Retinal pigment epithelial cell (primary cell): ENCODE measurements around the gene EGLN3.

ENCODE experiments used
- DNase-seq: peaks from one replicate; pipeline ENCODE4 v3.0.0-alpha.2; 2010; ENCODE audit warnings: low read depth
- H3K4me3 ChIP-seq: 2 replicates; pipeline ENCODE4 v1.5.1; 2011; ENCODE audit warnings: mild to moderate bottlenecking, low read length, control low read depth, moderate library complexity
- TF ChIP-seq, protein P1 (sequence below): conservative IDR thresholded peaks from 2 replicates; pipeline ENCODE4 v1.5.1; 2011; ENCODE audit warnings: low read depth, low read length, control low read depth, inconsistent platforms

EGLN3 gene

DNA sequence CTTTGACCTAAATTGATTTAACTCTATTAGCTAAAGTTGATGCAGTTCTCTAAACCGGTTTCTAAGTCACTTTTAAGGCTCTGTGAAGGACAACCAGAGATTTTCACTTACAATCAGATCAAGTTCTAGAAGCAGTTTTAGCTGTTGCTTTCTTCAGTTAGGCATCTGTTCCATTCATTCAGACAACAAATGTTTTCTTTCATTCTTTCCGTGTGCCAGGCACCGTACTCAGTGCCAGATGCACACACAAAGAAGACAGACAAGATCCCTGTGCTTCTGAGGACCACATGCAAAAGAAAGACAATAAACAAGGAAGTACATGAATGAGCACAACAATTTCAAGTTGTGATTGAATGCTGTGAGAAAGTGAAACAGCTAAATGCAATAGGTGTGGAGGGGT, 11.1 kb upstream of the EGLN3 start:
- DNase-seq, result no peak
- TF ChIP-seq, protein P1, sequence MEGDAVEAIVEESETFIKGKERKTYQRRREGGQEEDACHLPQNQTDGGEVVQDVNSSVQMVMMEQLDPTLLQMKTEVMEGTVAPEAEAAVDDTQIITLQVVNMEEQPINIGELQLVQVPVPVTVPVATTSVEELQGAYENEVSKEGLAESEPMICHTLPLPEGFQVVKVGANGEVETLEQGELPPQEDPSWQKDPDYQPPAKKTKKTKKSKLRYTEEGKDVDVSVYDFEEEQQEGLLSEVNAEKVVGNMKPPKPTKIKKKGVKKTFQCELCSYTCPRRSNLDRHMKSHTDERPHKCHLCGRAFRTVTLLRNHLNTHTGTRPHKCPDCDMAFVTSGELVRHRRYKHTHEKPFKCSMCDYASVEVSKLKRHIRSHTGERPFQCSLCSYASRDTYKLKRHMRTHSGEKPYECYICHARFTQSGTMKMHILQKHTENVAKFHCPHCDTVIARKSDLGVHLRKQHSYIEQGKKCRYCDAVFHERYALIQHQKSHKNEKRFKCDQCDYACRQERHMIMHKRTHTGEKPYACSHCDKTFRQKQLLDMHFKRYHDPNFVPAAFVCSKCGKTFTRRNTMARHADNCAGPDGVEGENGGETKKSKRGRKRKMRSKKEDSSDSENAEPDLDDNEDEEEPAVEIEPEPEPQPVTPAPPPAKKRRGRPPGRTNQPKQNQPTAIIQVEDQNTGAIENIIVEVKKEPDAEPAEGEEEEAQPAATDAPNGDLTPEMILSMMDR, result no peak
- no peak overlapping the region for H3K4me3 ChIP-seq

DNA sequence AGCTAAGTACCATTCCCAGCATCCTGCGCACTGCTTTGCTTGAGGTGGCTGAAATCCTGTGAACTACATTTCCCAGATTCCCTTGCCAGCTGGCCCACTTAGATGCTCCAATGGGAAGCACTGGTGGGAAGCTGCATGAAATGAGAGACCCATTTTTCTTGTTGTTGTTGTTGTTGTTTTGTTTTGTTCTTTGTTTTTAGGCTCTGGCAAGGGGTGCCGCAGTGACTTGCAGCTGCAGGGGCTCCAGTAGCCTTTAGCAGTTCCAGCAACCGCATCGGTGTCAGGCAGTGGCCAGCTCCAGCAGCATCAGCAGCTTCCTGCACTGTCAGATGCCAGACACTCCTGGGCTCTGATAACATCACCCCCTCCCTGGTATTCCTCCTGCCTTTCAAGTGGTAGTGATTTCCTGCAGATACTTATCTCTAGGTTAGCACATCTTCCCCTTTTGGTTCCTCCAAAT, 8.8 kb upstream of the EGLN3 start:
- TF ChIP-seq, protein P1, result no peak

DNA sequence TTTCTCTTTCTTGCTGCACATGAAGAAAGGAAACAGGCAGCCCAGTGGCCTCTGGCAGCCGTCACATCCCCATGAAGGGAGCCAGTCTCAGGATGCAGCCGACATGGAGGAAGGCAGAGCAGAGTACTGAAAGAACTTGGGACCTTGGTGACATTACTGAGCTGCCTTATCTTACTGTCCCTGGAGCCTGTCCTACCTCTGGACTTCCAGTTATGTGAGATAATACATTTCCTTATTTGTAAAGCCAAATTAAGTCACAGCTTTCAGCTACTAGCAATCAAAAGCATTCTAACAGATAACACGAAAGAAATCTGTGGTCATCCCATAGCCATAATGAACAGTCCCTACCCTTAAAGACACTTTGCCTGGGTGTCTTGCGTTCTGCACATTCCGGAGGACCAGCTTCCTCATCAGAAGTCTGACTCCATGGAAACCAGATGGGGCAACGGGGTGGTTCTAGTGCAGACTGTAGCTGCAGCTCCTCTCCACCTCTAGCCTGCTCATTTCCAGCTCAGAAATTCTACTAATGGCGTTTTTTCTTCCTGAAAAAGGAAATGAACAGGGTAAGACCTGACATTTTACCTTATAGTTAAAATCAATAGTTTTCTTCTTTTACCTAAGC, 7.8 kb upstream of the EGLN3 start:
- no peak overlapping the region for H3K4me3 ChIP-seq
- no peak for DNase-seq
- TF ChIP-seq, protein P1, result no peak

More for the DNA sequence above, 8.8 kb upstream of the EGLN3 start:
- H3K4me3 ChIP-seq, result no peak overlapping the region
- no peak for DNase-seq

DNA sequence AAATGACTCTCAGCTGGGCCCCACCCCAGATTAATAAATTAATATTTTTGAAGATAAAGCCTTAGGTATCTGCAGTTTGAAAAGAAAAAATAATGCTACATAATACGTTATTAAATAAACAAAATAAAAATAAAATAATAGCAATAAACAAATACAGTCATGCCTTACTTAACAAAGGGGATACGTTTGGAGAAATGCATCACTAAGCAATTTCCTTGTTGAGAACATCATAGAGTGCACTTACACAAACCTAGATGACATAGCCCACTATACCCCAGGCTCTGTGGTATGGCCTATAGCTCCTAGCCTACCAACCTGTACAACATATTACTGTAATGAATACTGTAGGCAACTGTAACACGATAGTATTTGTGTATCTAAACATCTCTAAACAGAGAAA, 7.1 kb upstream of the EGLN3 start:
- TF ChIP-seq, protein P1, result no peak

DNA sequence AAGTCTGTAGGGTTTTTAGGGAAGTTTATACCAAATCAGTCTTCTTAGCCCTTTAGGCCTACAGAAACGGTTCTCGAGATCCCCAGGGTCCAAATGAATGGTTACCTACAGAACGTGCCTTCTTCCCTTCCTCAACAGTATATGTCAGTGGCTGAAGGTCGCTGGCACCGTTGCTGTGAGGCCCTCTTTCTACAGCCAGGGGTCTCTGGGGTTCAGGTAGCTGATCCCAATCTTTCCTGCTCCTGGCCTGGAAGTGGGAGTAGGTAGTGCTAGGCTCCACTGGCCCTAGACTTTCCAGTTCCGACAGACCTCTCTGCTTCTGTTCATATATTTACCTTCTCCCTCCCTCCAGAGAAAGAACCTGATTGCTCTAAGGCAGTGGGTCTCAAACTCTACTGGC, 6.4 kb upstream of the EGLN3 start:
- no peak overlapping the region for H3K4me3 ChIP-seq
- TF ChIP-seq, protein P1, result no peak
- no peak for DNase-seq

More for the DNA sequence above, 7.1 kb upstream of the EGLN3 start:
- DNase-seq, result no peak
- no peak overlapping the region for H3K4me3 ChIP-seq

DNA sequence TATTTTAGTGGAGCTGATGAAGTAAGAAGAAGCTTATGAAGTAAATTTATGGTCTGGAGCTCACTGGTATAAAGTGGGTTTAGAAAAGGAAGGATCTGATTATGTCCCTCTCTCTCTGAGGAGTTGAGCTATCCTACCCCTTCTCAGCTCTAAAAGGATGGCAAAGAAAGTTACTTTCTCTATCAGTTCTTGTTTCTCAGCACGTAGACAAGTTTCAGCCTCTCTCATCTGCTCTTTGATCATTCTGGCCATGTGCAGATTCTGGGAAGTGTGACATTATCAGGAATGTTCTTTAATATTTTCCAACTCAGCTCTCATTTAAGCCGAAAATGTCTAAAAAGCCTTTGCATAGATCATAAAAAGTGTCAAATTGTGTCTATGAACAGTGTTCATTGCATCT, 5.8 kb upstream of the EGLN3 start:
- TF ChIP-seq, protein P1, result no peak
- no peak for DNase-seq
- H3K4me3 ChIP-seq, result no peak overlapping the region

DNA sequence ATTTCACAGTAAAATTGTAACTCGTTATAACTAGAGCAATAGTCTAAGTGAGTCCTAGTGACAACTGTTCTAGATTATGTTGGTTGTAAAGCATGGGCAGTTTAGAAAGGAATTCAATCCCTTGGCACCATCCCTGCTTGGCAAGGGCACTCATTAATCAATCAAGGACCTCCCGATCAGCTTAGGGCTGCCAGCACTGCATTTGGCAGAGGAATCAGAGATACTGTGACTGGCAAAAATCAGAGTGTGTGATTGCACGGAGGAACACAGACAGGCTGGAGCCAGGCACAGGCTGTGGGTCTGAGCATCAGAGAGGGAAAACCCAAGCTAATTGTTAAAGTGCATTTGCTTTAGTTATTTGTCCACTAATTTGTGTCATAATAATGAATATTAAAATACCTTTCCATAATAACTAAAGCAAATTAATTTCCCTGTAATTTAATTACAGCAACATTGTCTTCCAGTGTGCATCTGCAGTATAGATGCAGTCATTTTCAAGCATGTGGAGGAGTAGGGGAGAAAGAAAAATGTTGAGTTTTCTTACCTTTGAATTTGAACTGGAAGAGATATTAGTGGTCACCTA, 3.2 kb upstream of the EGLN3 start:
- TF ChIP-seq, protein P1, result no peak
- H3K4me3 ChIP-seq, result no peak overlapping the region
- DNase-seq, result no peak
